OCI-LY3 (cell line): ENCODE results near the gene RPS17.
"Not testable (repeated sequence)": the region's sequence is repeated elsewhere in the genome, so short reads cannot be mapped to it uniquely, and the experiment has no call there.

Experiments
- H2AFZ ChIP-seq: fragments of 200-600, 300-600 bp; shearing (Covaris generic); 2 replicates; pipeline ENCODE4 v1.6.0; 2014; ENCODE audit warnings: antibody characterized with exemption, low read depth, low read length
- H3K27ac ChIP-seq: fragments of 200-600, 300-600 bp; sonication (generic); 2 replicates; pipeline ENCODE4 v1.5.1; 2014; ENCODE audit warnings: mild to moderate bottlenecking, low read length, moderate library complexity, mixed read lengths
- H3K27me3 ChIP-seq: fragments of 200-600, 300-600 bp; sonication (generic); 2 replicates; pipeline ENCODE4 v1.6.1; 2014; ENCODE audit warnings: low read depth, low read length, mixed read lengths
- H3K36me3 ChIP-seq: fragments of 200-600, 300-600 bp; sonication (generic); replicated peaks from 2 replicates; pipeline ENCODE3; 2014; ENCODE audit warnings: low read depth, low read length, mixed read lengths
- H3K4me1 ChIP-seq: fragments of 300-600, 200-600 bp; sonication (generic); 2 replicates; pipeline ENCODE4 v1.6.1; 2014; ENCODE audit warnings: low read length, mixed read lengths
- H3K4me2 ChIP-seq: fragments of 200-600, 300-600 bp; sonication (generic); 2 replicates; pipeline ENCODE4 v1.6.1; 2014; ENCODE audit warnings: low read length, mixed read lengths
- H3K4me3 ChIP-seq: fragments of 300-600, 200-600 bp; sonication (generic); 2 replicates; pipeline ENCODE4 v1.5.1; 2014; ENCODE audit warnings: antibody characterized with exemption, mild to moderate bottlenecking, low read length, moderate library complexity
- H3K79me2 ChIP-seq: fragments of 300-600, 200-600 bp; shearing (Covaris generic); 2 replicates; pipeline ENCODE4 v1.6.1; 2014; ENCODE audit warnings: mild to moderate bottlenecking, low read length, mixed read lengths
- H3K9ac ChIP-seq: fragments of 300-600, 200-600 bp; shearing (Covaris generic); 2 replicates; pipeline ENCODE4 v1.6.0; 2014; ENCODE audit warnings: mild to moderate bottlenecking, low read length, moderate library complexity
- H3K9me3 ChIP-seq: fragments of 200-600, 300-600 bp; shearing (Covaris generic); 2 replicates; pipeline ENCODE4 v1.6.1; 2014; ENCODE audit warnings: low read length, mixed read lengths; ENCODE audit not compliant: insufficient read depth
- H4K20me1 ChIP-seq: fragments of 200-600, 300-600 bp; sonication (generic); 2 replicates; pipeline ENCODE4 v1.6.1; 2016; ENCODE audit warnings: low read length, mixed read lengths; ENCODE audit not compliant: insufficient read depth

The RPS17 gene

DNA sequence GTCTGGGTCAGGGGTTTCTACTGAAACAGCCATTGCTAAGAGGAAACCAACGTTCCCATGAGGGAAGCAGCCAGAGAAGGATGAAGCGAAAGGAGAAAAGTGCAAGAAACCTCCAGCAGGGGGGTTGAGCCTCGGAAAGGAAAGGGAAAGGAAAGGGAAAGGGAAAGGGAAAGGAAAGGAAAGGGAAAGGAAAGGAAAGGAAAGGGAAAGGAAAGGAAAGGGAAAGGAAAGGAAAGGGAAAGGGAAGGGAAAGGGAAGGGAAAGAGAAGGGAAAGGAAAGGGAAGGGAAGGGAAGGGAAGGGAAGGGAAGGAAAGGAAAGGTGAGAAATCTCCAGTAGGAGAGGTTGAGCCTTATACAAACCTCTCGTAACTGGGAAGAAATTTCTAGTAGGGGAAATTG is 52.0 kb downstream of the RPS17 start:
- H3K9ac ChIP-seq, H3K4me1 ChIP-seq, H4K20me1 ChIP-seq, H3K4me3 ChIP-seq, H3K36me3 ChIP-seq, H3K27ac ChIP-seq, H2AFZ ChIP-seq, H3K9me3 ChIP-seq, H3K79me2 ChIP-seq, H3K27me3 ChIP-seq, H3K4me2 ChIP-seq: not testable (repeated sequence)

DNA sequence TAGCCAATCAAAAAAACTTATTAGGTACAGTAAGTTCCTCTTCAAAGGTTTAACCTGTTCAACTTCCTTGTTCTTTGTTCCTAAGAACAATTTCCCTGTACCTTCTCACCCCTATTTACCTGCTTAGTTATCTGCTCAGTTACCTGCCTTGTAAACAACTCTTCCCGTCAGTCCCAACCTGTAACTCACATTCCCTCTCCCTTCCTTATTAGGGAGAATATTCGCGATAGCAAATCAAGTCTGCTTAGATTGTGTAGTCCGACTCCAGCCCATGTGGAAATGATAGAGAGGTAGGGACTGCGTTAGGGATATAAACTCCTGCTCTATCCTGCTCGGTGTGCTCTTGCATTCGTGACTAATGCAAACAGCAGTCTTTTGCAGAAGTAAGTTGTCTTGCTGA is 53.2 kb downstream of the RPS17 start:
- not testable (repeated sequence) for H3K27ac ChIP-seq, H3K27me3 ChIP-seq, H3K9me3 ChIP-seq, H2AFZ ChIP-seq, H3K4me1 ChIP-seq, H3K9ac ChIP-seq, H3K36me3 ChIP-seq, H4K20me1 ChIP-seq, H3K79me2 ChIP-seq, H3K4me3 ChIP-seq, H3K4me2 ChIP-seq
